ENCODE measurements around the gene PTTG1.

Gene PTTG1

GRCh38 chr5:160418561-160419457 is 2.8 kb upstream of the PTTG1 start, which contains the start of gene SLU7:
TSS of gene SLU7 (minus strand) at chr5:160419081. CDS start at chr5:160415294, 3,787 bp downstream.
- DNase-seq (ENCODE audit: extremely low spot score), result peak; percentile 93
- ChIA-PET POLR2A (interaction anchor here (0.6 to 1.6 kb wide), 7 partner anchors 20 to 1007 kb away, joined by 3 to 8 read pairs (median 5); no protein-coding TSS in a partner anchor), CTCF (interaction anchor here (1.1 to 16.2 kb wide), 6 partner anchors 10 to 397 kb away, joined by 3 to 232 read pairs (median 5); no protein-coding TSS in a partner anchor)
- no peak for TF ChIP-seq CTCF (IDR thresholded peaks at IDR 0.05; ENCODE audit: control extremely low read depth, extremely low read depth, low read depth, missing control alignments)

- no peak for TF ChIP-seq CTCF (IDR thresholded peaks at IDR 0.05; ENCODE audit: control extremely low read depth, extremely low read depth, low read depth, missing control alignments)
- ChIA-PET CTCF (interaction anchor here (1.1 to 16.2 kb wide), 5 partner anchors 9 to 40 kb away, joined by 3 to 232 read pairs (median 7); no protein-coding TSS in a partner anchor), POLR2A (interaction anchor here (0.7 to 1.6 kb wide), 7 partner anchors 11 to 1008 kb away, joined by 3 to 8 read pairs (median 5); no protein-coding TSS in a partner anchor)
- no peak for DNase-seq (ENCODE audit: extremely low spot score)
Observed at GRCh38 chr5:160419458-160420330, 2.0 kb upstream of the PTTG1 start.

DNA sequence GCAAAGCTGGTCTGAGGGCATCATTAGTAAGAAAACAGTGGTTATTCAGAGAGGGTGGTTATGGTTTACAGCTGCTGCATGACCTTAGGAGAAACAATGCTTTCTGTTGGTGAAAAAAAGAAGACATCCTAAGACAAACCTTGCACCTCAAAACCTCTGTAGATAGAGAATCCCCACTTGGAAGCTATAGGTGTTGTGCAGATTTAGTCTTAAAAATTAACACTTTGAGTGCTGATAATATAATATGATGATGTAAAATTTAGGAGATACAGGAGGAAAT is 1.4 kb upstream of the PTTG1 start:
- no peak for TF ChIP-seq CTCF (IDR thresholded peaks at IDR 0.05; ENCODE audit: control extremely low read depth, extremely low read depth, low read depth, missing control alignments)
- DNase-seq (ENCODE audit: extremely low spot score), result no peak
- CTCF ChIA-PET, result interaction anchor here (1.5 to 16.2 kb wide), 3 partner anchors 13 to 40 kb away, joined by 7 to 232 read pairs (median 14); no protein-coding TSS in a partner anchor
- POLR2A ChIA-PET, result interaction anchor here (0.9 kb wide), 1 partner anchor 398 kb away, joined by 3 read pairs; no protein-coding TSS in a partner anchor

- TF ChIP-seq CTCF (IDR thresholded peaks at IDR 0.05; ENCODE audit: control extremely low read depth, extremely low read depth, low read depth, missing control alignments), result no peak
- ChIA-PET POLR2A (interaction anchor here (0.8 kb wide), 1 partner anchor 10 kb away, joined by 7 read pairs; no protein-coding TSS in a partner anchor), CTCF (interaction anchor here (1.0 to 16.2 kb wide), 8 partner anchors 9 to 62 kb away, joined by 3 to 232 read pairs (median 3); no protein-coding TSS in a partner anchor)
- no peak for DNase-seq (ENCODE audit: extremely low spot score)
Observed at GRCh38 chr5:160423099-160423498, 1.4 kb downstream of the PTTG1 start.

DNA sequence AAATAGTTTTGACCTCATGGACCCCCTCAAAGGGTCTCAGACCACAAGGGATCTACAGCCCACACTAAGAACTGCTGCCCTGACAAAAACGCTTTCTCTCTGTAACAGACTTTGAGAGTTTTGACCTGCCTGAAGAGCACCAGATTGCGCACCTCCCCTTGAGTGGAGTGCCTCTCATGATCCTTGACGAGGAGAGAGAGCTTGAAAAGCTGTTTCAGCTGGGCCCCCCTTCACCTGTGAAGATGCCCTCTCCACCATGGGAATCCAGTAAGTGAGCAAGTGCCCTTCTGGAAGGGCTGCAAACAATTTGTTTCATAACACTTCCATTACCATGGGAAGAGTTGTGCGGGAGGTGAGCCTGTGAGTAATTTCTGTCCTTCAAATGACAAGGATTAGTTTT is 6.0 kb downstream of the PTTG1 start:
- no peak for DNase-seq (ENCODE audit: extremely low spot score)
- no peak for TF ChIP-seq CTCF (IDR thresholded peaks at IDR 0.05; ENCODE audit: control extremely low read depth, extremely low read depth, low read depth, missing control alignments)
- ChIA-PET CTCF (interaction anchor here (1.4 to 16.2 kb wide), 2 partner anchors 9 to 13 kb away, joined by 3 to 232 read pairs; partner anchors contain the start of gene SLU7), POLR2A (no interaction called here)

DNA sequence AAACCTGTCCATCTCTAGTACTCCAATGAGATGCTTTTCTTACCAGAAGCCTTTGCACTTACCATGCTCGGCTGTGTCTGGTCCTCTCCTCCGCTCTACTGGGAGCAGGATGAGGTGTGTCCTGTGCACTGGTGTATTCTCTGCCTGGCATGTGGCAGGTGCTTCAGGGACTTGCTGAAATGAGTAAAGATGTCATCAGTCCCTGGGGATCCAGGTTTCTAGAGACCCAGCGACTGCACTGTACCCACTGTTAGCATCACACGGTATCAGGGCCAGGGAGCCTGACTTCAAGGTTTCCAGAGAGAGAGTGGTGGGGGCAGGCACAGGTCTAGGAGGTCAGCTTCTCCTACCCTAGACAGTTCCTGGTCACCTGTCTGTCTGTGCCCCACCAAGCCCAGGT is 10.5 kb downstream of the PTTG1 start:
- POLR2A ChIA-PET, result interaction anchor here (0.5 kb wide), 1 partner anchor 10 kb away, joined by 7 read pairs; no protein-coding TSS in a partner anchor

More for the DNA sequence above, 10.5 kb downstream of the PTTG1 start:
- TF ChIP-seq CTCF (IDR thresholded peaks at IDR 0.05; ENCODE audit: control extremely low read depth, extremely low read depth, low read depth, missing control alignments), result no peak
- CTCF ChIA-PET, result interaction anchor here (0.7 to 1.0 kb wide), 2 partner anchors 9 to 13 kb away, joined by 3 read pairs; no protein-coding TSS in a partner anchor
- DNase-seq (ENCODE audit: extremely low spot score), result no peak
